Neural progenitor cell (in vitro differentiated cells): ENCODE data around the gene ZNRF4.

Source experiments
- EZH2 ChIP-seq: fragments of 200-600 bp; sonication (generic); IDR thresholded peaks from 2 replicates; pipeline ENCODE4 v1.6.1; 2017; ENCODE audit warnings: antibody characterized with exemption, mild to moderate bottlenecking, moderate library complexity
- EZH2phosphoT487 ChIP-seq: fragments of 200-600 bp; sonication (generic); IDR thresholded peaks from 2 replicates; pipeline ENCODE4 v1.6.1; 2017; ENCODE audit warnings: antibody characterized with exemption
- TF ChIP-seq, protein P1 (sequence below): fragments of 200-600 bp; sonication (generic); IDR thresholded peaks from 2 replicates; pipeline ENCODE4 v1.5.1; 2017; ENCODE audit warnings: antibody characterized with exemption, mild to moderate bottlenecking

GRCh38 chr19:5466072-5466471 lies 10.9 kb downstream of the ZNRF4 start:
- TF ChIP-seq, protein P1, sequence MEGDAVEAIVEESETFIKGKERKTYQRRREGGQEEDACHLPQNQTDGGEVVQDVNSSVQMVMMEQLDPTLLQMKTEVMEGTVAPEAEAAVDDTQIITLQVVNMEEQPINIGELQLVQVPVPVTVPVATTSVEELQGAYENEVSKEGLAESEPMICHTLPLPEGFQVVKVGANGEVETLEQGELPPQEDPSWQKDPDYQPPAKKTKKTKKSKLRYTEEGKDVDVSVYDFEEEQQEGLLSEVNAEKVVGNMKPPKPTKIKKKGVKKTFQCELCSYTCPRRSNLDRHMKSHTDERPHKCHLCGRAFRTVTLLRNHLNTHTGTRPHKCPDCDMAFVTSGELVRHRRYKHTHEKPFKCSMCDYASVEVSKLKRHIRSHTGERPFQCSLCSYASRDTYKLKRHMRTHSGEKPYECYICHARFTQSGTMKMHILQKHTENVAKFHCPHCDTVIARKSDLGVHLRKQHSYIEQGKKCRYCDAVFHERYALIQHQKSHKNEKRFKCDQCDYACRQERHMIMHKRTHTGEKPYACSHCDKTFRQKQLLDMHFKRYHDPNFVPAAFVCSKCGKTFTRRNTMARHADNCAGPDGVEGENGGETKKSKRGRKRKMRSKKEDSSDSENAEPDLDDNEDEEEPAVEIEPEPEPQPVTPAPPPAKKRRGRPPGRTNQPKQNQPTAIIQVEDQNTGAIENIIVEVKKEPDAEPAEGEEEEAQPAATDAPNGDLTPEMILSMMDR, result no peak
- TF ChIP-seq EZH2, result no peak
- TF ChIP-seq EZH2phosphoT487, result no peak
